ENCODE data around the gene MGAT5. TPM values are rescaled to one million over a fixed set of nuclear protein-coding genes. Genes with fewer than 3 reads are reported as not detected.

MGAT5 gene
- total RNA-seq, 6 experiments from 2014 or later, result 4.5 to 16.0 (median 10.0) TPM

DNA sequence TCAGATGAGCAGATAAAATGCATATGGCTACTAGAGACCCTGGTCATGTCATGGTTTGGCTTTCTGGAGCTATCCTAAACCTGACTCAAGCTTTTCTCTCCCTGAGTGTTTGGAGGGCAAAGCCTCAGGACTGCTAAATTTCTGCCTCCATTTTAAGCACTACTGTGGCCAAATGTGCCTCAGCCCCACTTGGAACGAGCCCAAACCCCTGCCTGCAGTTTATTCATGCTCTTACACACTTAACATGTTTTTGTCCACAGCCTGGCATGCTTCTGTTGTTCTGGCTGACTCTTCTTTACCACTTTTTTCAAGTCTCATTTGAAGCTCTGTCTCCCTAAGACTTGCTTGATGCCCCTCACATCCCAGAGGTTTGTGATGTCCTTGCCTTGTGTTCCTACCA lies 24.7 kb downstream of the MGAT5 start:
- Histone ChIP-seq H3K27me3 (no peaks in the 10 kb centered on the region), H3K9me3 (no peaks in the 10 kb centered on the region), H3K4me3 (no peak overlapping the region), H3K36me3 (no peaks in the 10 kb centered on the region), H3K4me1 (peaks cover 0 to 5% (median 0%) of the 10 kb centered on the region in 4 donors), H3K27ac (no peak overlapping the region)
- DNase-seq, result no peak
- WGBS (ENCODE audit: insufficient coverage, low coverage, low lambda C conversion rate, missing lambda C conversion rate), result no CpG with 5 or more reads among the region's 1 CpG
- intact Hi-C loops (cut with DNase I), result no loop called here
- ATAC-seq, result no peak
- no peak for TF ChIP-seq POLR2A (IDR thresholded peaks at IDR 0.05)
- TF ChIP-seq, protein P1, sequence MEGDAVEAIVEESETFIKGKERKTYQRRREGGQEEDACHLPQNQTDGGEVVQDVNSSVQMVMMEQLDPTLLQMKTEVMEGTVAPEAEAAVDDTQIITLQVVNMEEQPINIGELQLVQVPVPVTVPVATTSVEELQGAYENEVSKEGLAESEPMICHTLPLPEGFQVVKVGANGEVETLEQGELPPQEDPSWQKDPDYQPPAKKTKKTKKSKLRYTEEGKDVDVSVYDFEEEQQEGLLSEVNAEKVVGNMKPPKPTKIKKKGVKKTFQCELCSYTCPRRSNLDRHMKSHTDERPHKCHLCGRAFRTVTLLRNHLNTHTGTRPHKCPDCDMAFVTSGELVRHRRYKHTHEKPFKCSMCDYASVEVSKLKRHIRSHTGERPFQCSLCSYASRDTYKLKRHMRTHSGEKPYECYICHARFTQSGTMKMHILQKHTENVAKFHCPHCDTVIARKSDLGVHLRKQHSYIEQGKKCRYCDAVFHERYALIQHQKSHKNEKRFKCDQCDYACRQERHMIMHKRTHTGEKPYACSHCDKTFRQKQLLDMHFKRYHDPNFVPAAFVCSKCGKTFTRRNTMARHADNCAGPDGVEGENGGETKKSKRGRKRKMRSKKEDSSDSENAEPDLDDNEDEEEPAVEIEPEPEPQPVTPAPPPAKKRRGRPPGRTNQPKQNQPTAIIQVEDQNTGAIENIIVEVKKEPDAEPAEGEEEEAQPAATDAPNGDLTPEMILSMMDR (IDR thresholded peaks at IDR 0.05), result no peak

DNA sequence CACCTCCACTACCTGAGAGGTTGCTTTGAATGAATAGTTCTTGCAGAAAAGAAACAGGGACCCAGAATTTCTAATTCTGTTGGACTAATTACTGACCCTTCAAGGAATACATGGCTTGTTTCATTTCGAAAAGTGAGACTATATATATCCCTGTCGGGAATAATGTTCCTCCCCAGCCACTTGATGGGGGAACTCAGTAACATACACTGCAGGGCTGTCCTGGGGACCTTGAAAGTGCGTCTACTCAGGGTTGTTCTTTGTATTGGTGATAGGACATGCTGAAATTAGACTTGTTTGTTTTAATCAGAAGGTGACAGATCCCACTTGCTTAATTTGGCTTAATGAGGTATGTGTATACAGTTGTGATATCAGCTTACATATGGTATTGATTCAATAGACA lies 25.5 kb downstream of the MGAT5 start:
- no peak for ATAC-seq
- H3K27ac ChIP-seq, result no peak overlapping the region
- H3K36me3 ChIP-seq, result no peaks in the 10 kb centered on the region
- no peaks in the 10 kb centered on the region for H3K9me3 ChIP-seq
- H3K27me3 ChIP-seq, result no peaks in the 10 kb centered on the region
- intact Hi-C loops (cut with DNase I), result no loop called here
- H3K4me3 ChIP-seq, result no peak overlapping the region
- TF ChIP-seq, protein P1 (IDR thresholded peaks at IDR 0.05), result no peak
- no peak for TF ChIP-seq POLR2A (IDR thresholded peaks at IDR 0.05)
- no peak for DNase-seq
- peaks cover 0 to 5% (median 0%) of the 10 kb centered on the region in 4 donors for H3K4me1 ChIP-seq
- 96% methylated on average over 3 of the region's 3 CpGs for WGBS (ENCODE audit: insufficient coverage, low coverage, low lambda C conversion rate, missing lambda C conversion rate)

DNA sequence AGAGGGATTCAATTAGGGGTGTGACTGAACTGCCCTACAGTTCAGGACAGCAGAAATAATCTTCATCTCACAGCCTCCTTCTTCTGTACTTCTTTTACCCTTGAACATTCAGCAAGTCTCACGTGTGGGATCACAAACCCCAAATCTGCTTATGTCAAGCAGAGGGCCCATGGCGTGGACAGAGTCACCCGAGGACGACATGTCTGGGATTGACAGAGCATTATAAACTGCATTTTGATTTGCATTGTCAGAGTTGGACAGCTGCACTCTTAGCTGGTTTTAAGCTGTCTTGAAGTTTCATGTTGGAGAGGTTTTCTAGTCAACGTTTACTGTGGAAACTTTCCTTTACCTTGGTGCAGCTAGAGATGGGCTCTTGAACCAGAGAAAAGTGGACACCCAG lies 26.4 kb downstream of the MGAT5 start:
- no peaks in the 10 kb centered on the region for H3K4me1 ChIP-seq
- TF ChIP-seq POLR2A (IDR thresholded peaks at IDR 0.05), result no peak
- TF ChIP-seq, protein P1 (IDR thresholded peaks at IDR 0.05), result no peak
- no peak for ATAC-seq
- intact Hi-C loops (cut with DNase I), result no loop called here
- no peak overlapping the region for H3K27ac ChIP-seq
- H3K36me3 ChIP-seq, result no peaks in the 10 kb centered on the region
- WGBS (ENCODE audit: insufficient coverage, low coverage, low lambda C conversion rate, missing lambda C conversion rate), result no CpG with 5 or more reads among the region's 5 CpGs
- no peaks in the 10 kb centered on the region for H3K27me3 ChIP-seq
- no peak for DNase-seq
- H3K9me3 ChIP-seq, result no peaks in the 10 kb centered on the region
- H3K4me3 ChIP-seq, result no peak overlapping the region

DNA sequence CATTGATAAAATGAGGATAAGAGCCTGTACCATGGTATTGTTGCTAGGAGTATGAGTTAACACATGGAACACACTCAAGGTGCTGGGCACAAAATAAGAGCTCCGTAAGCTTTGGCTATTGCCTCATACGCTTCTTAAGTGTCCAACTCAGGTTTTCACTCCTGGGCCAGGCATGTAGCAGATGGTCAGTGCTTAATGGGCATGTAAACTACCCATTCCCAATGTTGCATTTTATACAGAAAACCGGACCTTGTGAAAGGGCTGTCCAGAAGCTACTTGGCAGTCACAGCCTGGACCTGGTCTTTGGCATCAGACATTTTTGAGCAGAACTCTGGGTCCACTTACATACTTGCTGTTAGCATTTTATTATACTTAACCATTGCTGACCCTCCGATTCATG lies 26.9 kb downstream of the MGAT5 start:
- Histone ChIP-seq H3K27me3 (no peaks in the 10 kb centered on the region), H3K27ac (no peak overlapping the region), H3K4me1 (no peaks in the 10 kb centered on the region), H3K36me3 (no peaks in the 10 kb centered on the region), H3K9me3 (no peaks in the 10 kb centered on the region), H3K4me3 (no peak overlapping the region)
- no peak for TF ChIP-seq POLR2A (IDR thresholded peaks at IDR 0.05)
- TF ChIP-seq, protein P1 (IDR thresholded peaks at IDR 0.05), result no peak
- DNase-seq (no peak), ATAC-seq (no peak)
- 67% methylated on average over 1 of the region's 4 CpGs for WGBS (ENCODE audit: insufficient coverage, low coverage, low lambda C conversion rate, missing lambda C conversion rate)
- intact Hi-C loops (cut with DNase I), result no loop called here
